WTC11 (cell line): ENCODE measurements around the gene NDRG3. TPM values are rescaled to one million over a fixed set of nuclear protein-coding genes. Genes with fewer than 3 reads are reported as not detected.

Experiments used
- ATAC-seq: fragments of 200-7000 bp; cut with Tn5 transposase; 2 replicates; pipeline ENCODE4 v1.10.0; 2021; ENCODE audit warnings: mild to moderate bottlenecking, moderate library complexity
- CTCF ChIA-PET: fragments of 300-600 bp; sonication (Branson Sonifier 250); formaldehyde crosslinking; loops from one replicate; lab custom pipeline; 2021; ENCODE audit warnings: antibody characterized with exemption; lab: Charles Lee
- POLR2A ChIA-PET: fragments of 350-600 bp; sonication (Branson Sonifier 250); formaldehyde crosslinking; loops from one replicate; lab custom pipeline; 2021; ENCODE audit warnings: antibody characterized with exemption; lab: Charles Lee
- DNase-seq: peaks from one replicate; pipeline ENCODE4 v3.0.0; 2021; ENCODE audit warnings: low spot score
- H3K27ac Mint-ChIP-seq: 2 replicates; pipeline ENCODE4 v1.8.0; 2021; ENCODE audit warnings: mixed read lengths
- H3K27me3 Mint-ChIP-seq: 2 replicates; pipeline ENCODE4 v1.8.0; 2021; ENCODE audit warnings: low read depth, mild to moderate bottlenecking, moderate library complexity, mixed read lengths
- H3K36me3 Mint-ChIP-seq: 2 replicates; pipeline ENCODE4 v1.8.0; 2021; ENCODE audit warnings: mixed read lengths
- H3K4me1 Mint-ChIP-seq: 2 replicates; pipeline ENCODE4 v1.8.0; 2022; ENCODE audit warnings: mixed read lengths
- H3K4me3 Mint-ChIP-seq: 2 replicates; pipeline ENCODE4 v1.8.0; 2021; ENCODE audit warnings: mild to moderate bottlenecking, moderate library complexity, mixed read lengths
- H3K9me3 Mint-ChIP-seq: 2 replicates; pipeline ENCODE4 v1.8.0; 2021; ENCODE audit warnings: mixed read lengths
- CREB1 ChIP-seq: sonication (generic); formaldehyde crosslinking; IDR thresholded peaks from 2 replicates; pipeline ENCODE4 v1.8.0; 2023; ENCODE audit warnings: mild to moderate bottlenecking, missing genetic modification reagents
- FOXK1 ChIP-seq: sonication (generic); formaldehyde crosslinking; IDR thresholded peaks from 2 replicates; pipeline ENCODE4 v1.8.0; 2022; ENCODE audit warnings: mild to moderate bottlenecking, moderate library complexity, missing genetic modification reagents
- NFE2L1 ChIP-seq: sonication (generic); formaldehyde crosslinking; IDR thresholded peaks from 2 replicates; pipeline ENCODE4 v1.8.1; 2023; ENCODE audit warnings: missing genetic modification reagents
- PRRX2 ChIP-seq: fragments of 250-450 bp; sonication (Bioruptor Pico); IDR thresholded peaks from 2 replicates; pipeline ENCODE4 v1.8.0; 2021; ENCODE audit warnings: mild to moderate bottlenecking
- RELA ChIP-seq: sonication (generic); formaldehyde crosslinking; IDR thresholded peaks from 2 replicates; pipeline ENCODE4 v1.8.1; 2022; ENCODE audit warnings: missing genetic modification reagents, mild to moderate bottlenecking, borderline replicate concordance
- SP1 ChIP-seq: sonication (generic); formaldehyde crosslinking; conservative IDR thresholded peaks from 2 replicates; pipeline ENCODE4 v1.8.1; 2022; ENCODE audit warnings: missing genetic modification reagents
- TEAD1 ChIP-seq: sonication (generic); formaldehyde crosslinking; IDR thresholded peaks from 2 replicates; pipeline ENCODE4 v1.8.0; 2022; ENCODE audit warnings: mild to moderate bottlenecking, missing genetic modification reagents
- TP53 ChIP-seq: sonication (generic); formaldehyde crosslinking; IDR thresholded peaks from 2 replicates; pipeline ENCODE4 v1.8.1; 2023; ENCODE audit warnings: mild to moderate bottlenecking, missing genetic modification reagents
- ZNF219 ChIP-seq: sonication (generic); formaldehyde crosslinking; IDR thresholded peaks from 2 replicates; pipeline ENCODE4 v1.8.0; 2023; ENCODE audit warnings: missing genetic modification reagents, mild to moderate bottlenecking, borderline replicate concordance
- ZNF281 ChIP-seq: sonication (generic); formaldehyde crosslinking; IDR thresholded peaks from 2 replicates; pipeline ENCODE4 v1.8.0; 2023; ENCODE audit warnings: mild to moderate bottlenecking, missing genetic modification reagents
- ZNF317 ChIP-seq: sonication (generic); formaldehyde crosslinking; IDR thresholded peaks from 2 replicates; pipeline ENCODE4 v1.8.1; 2023; ENCODE audit warnings: low read depth, mild to moderate bottlenecking, moderate library complexity, missing genetic modification reagents, borderline replicate concordance
- total RNA-seq: library from RNA; stranded (reverse); gene quantifications from 3 replicates; pipeline ENCODE4 v1.2.3, GENCODE V29; 2021
- TF ChIP-seq, protein P1 (sequence below): sonication (generic); formaldehyde crosslinking; IDR thresholded peaks from 2 replicates; pipeline ENCODE4 v1.8.1; 2022; ENCODE audit warnings: mild to moderate bottlenecking, missing genetic modification reagents, moderate library complexity, borderline replicate concordance
- TF ChIP-seq, protein P2 (sequence below): fragments of 250-450 bp; sonication (Bioruptor Pico); conservative IDR thresholded peaks from 2 replicates; pipeline ENCODE4 v1.9.0; 2021; ENCODE audit warnings: mild to moderate bottlenecking
- TF ChIP-seq, protein P3 (sequence below): sonication (generic); formaldehyde crosslinking; IDR thresholded peaks from 2 replicates; pipeline ENCODE4 v1.8.0; 2023; ENCODE audit warnings: missing genetic modification reagents, mild to moderate bottlenecking, borderline replicate concordance

The NDRG3 gene
- total RNA-seq, 1 experiment from 2014 or later: 27.0 TPM

- H3K4me3 Mint-ChIP-seq: no peak overlapping the region
- peaks cover 5% of the 10 kb centered on the region for H3K36me3 Mint-ChIP-seq
- no peak for ATAC-seq
- CTCF ChIA-PET: interaction anchor here (1.6 kb wide), 1 partner anchor 49 kb away, joined by 3 read pairs; the partner anchor contains the start of gene RAB5IF
- no peak for DNase-seq
- POLR2A ChIA-PET: no interaction called here
- no peak overlapping the region; the same call in 1 of the 2 replicates for H3K27ac Mint-ChIP-seq
- H3K27me3 Mint-ChIP-seq: no peaks in the 10 kb centered on the region
- no peaks in the 10 kb centered on the region for H3K4me1 Mint-ChIP-seq
- peak; percentile 76 for TF ChIP-seq ZNF317 (CRISPR knock-in tag)
- no peak for TF ChIP-seq PRRX2 (CRISPR knock-in tag)
- no peaks in the 10 kb centered on the region for H3K9me3 Mint-ChIP-seq
Observed at GRCh38 chr20:36654506-36654905, 91.4 kb downstream of the NDRG3 start.

- peak overlapping the region; percentile 65; the same call in 1 of the 2 replicates for H3K27ac Mint-ChIP-seq
- no peak for ATAC-seq
- no peak overlapping the region for H3K4me3 Mint-ChIP-seq
- ChIA-PET POLR2A (no interaction called here), CTCF (no interaction called here)
- H3K27me3 Mint-ChIP-seq: no peaks in the 10 kb centered on the region
- H3K4me1 Mint-ChIP-seq: no peaks in the 10 kb centered on the region
- no peaks in the 10 kb centered on the region for H3K9me3 Mint-ChIP-seq
- peaks cover 5% of the 10 kb centered on the region for H3K36me3 Mint-ChIP-seq
- DNase-seq: no peak
- TF ChIP-seq, protein P1, sequence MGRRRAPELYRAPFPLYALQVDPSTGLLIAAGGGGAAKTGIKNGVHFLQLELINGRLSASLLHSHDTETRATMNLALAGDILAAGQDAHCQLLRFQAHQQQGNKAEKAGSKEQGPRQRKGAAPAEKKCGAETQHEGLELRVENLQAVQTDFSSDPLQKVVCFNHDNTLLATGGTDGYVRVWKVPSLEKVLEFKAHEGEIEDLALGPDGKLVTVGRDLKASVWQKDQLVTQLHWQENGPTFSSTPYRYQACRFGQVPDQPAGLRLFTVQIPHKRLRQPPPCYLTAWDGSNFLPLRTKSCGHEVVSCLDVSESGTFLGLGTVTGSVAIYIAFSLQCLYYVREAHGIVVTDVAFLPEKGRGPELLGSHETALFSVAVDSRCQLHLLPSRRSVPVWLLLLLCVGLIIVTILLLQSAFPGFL: no peak
- no peak for TF ChIP-seq SP1
- TF ChIP-seq NFE2L1 (CRISPR knock-in tag): no peak
- no peak for TF ChIP-seq TEAD1 (CRISPR knock-in tag)
- TF ChIP-seq CREB1 (CRISPR knock-in tag): no peak
- TF ChIP-seq TP53 (CRISPR knock-in tag): no peak
- TF ChIP-seq ZNF219: no peak
- TF ChIP-seq RELA (CRISPR knock-in tag): no peak
- TF ChIP-seq, protein P2, sequence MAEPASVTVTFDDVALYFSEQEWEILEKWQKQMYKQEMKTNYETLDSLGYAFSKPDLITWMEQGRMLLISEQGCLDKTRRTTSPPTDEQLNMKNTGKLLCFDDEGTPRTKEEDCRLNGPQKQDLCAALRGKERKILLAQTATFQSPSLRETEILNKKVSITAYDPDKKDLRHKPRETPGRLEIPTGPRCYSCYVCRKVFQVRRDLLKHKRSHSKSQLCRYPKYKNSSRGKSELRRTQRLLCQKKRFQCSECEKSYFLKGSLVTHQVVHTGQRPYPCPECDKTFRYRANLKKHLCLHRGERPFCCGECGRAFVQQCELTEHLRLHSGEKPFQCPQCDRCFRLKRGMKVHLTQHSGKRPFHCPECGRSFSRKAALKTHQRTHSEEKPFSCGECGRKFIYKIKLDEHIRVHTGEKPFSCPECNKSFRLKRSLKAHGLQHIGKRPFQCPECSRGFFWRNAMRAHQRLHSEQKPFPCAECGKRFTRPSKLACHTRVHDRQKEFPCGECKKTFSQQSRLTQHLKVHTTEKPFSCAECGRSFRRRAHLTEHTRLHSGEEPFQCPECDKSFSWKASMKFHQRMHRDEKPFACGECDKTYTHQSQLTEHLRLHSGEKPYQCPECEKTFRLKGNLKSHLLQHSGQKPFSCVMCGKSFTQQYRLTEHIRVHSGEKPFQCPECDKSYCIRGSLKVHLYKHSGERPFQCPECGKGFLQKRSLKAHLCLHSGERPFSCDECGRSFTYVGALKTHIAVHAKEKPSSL: no peak
- TF ChIP-seq, protein P3, sequence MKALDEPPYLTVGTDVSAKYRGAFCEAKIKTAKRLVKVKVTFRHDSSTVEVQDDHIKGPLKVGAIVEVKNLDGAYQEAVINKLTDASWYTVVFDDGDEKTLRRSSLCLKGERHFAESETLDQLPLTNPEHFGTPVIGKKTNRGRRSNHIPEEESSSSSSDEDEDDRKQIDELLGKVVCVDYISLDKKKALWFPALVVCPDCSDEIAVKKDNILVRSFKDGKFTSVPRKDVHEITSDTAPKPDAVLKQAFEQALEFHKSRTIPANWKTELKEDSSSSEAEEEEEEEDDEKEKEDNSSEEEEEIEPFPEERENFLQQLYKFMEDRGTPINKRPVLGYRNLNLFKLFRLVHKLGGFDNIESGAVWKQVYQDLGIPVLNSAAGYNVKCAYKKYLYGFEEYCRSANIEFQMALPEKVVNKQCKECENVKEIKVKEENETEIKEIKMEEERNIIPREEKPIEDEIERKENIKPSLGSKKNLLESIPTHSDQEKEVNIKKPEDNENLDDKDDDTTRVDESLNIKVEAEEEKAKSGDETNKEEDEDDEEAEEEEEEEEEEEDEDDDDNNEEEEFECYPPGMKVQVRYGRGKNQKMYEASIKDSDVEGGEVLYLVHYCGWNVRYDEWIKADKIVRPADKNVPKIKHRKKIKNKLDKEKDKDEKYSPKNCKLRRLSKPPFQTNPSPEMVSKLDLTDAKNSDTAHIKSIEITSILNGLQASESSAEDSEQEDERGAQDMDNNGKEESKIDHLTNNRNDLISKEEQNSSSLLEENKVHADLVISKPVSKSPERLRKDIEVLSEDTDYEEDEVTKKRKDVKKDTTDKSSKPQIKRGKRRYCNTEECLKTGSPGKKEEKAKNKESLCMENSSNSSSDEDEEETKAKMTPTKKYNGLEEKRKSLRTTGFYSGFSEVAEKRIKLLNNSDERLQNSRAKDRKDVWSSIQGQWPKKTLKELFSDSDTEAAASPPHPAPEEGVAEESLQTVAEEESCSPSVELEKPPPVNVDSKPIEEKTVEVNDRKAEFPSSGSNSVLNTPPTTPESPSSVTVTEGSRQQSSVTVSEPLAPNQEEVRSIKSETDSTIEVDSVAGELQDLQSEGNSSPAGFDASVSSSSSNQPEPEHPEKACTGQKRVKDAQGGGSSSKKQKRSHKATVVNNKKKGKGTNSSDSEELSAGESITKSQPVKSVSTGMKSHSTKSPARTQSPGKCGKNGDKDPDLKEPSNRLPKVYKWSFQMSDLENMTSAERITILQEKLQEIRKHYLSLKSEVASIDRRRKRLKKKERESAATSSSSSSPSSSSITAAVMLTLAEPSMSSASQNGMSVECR: no peak
- no peak for TF ChIP-seq FOXK1 (CRISPR knock-in tag)
- no peak for TF ChIP-seq ZNF281 (CRISPR knock-in tag)
Observed at GRCh38 chr20:36653456-36653855, 92.4 kb downstream of the NDRG3 start.
